ENCODE measurements around the gene DMKN.

- TF ChIP-seq CTCF (conservative IDR thresholded peaks at IDR 0.05 in 1 of 2, IDR thresholded peaks at IDR 0.05 in 1 of 2; ENCODE audit: low read depth in 1 of 2, low read length in 2 of 2) (no peak), EZH2 (IDR thresholded peaks at IDR 0.05; ENCODE audit: low read length, missing control alignments) (no peak)
Measured at GRCh38 chr19:35466259-35466658, 47.2 kb downstream of the DMKN start.
